SK-N-SH treated with all-trans-retinoic acid at 6 μM for 48 hours (cell line): Measurements from ENCODE around the gene PSORS1C2.

Experiments used
- ATAC-seq: fragments of 200-7000 bp; cut with Tn5 transposase; 3 replicates; pipeline ENCODE4 v1.9.1; 2020; ENCODE audit warnings: mild to moderate bottlenecking, moderate library complexity
- ARNTL ChIP-seq: fragments of 450-650 bp; formaldehyde crosslinking; IDR thresholded peaks from 2 replicates; pipeline ENCODE4 v1.5.0; 2020; ENCODE audit warnings: low read depth, mild to moderate bottlenecking, moderate library complexity, borderline replicate concordance
- BACH2 ChIP-seq: fragments of 250-450 bp; sonication (Bioruptor Pico); IDR thresholded peaks from 2 replicates; pipeline ENCODE4 v1.9.0; 2021; ENCODE audit warnings: mild to moderate bottlenecking, borderline replicate concordance
- CREB5 ChIP-seq: fragments of 250-450 bp; sonication (Bioruptor Pico); IDR thresholded peaks from 2 replicates; pipeline ENCODE4 v1.5.1; 2020; ENCODE audit warnings: low read depth, mild to moderate bottlenecking, moderate library complexity
- CSDC2 ChIP-seq: fragments of 250-450 bp; sonication (Bioruptor Pico); IDR thresholded peaks from 2 replicates; pipeline ENCODE4 v1.5.0; 2020; ENCODE audit warnings: mild to moderate bottlenecking, moderate library complexity
- CSRNP3 ChIP-seq: fragments of 250-450 bp; sonication (Bioruptor Pico); IDR thresholded peaks from 2 replicates; pipeline ENCODE4 v1.5.1; 2021; ENCODE audit warnings: mild to moderate bottlenecking, moderate library complexity
- ESRRG ChIP-seq: fragments of 250-450 bp; sonication (Bioruptor Pico); IDR thresholded peaks from 2 replicates; pipeline ENCODE4 v1.6.1; 2021; ENCODE audit warnings: mild to moderate bottlenecking
- GLIS3 ChIP-seq: fragments of 250-450 bp; sonication (Bioruptor Pico); IDR thresholded peaks from 2 replicates; pipeline ENCODE4 v1.5.0; 2020; ENCODE audit warnings: mild to moderate bottlenecking, moderate library complexity
- ISL1 ChIP-seq: fragments of 250-450 bp; sonication (Bioruptor Pico); IDR thresholded peaks from 2 replicates; pipeline ENCODE4 v2.1.2; 2022; ENCODE audit warnings: mild to moderate bottlenecking, moderate library complexity
- OSR1 ChIP-seq: fragments of 250-450 bp; sonication (Bioruptor Pico); IDR thresholded peaks from 2 replicates; pipeline ENCODE4 v1.8.0; 2022; ENCODE audit warnings: moderate library complexity, mild to moderate bottlenecking, inconsistent platforms
- PATZ1 ChIP-seq: fragments of 250-450 bp; sonication (Bioruptor Pico); IDR thresholded peaks from 2 replicates; pipeline ENCODE4 v1.8.0; 2020; ENCODE audit warnings: mild to moderate bottlenecking, moderate library complexity, borderline replicate concordance
- POU6F1 ChIP-seq: fragments of 250-450 bp; sonication (Bioruptor Pico); IDR thresholded peaks from 2 replicates; pipeline ENCODE4 v1.8.0; 2021; ENCODE audit warnings: low read depth, mild to moderate bottlenecking, moderate library complexity, borderline replicate concordance
- PPARA ChIP-seq: fragments of 250-450 bp; sonication (Bioruptor Pico); IDR thresholded peaks from 2 replicates; pipeline ENCODE4 v1.5.0; 2020; ENCODE audit warnings: mild to moderate bottlenecking, borderline replicate concordance
- RARB ChIP-seq: fragments of 250-450 bp; sonication (Bioruptor Pico); IDR thresholded peaks from 2 replicates; pipeline ENCODE4 v1.8.0; 2021; ENCODE audit warnings: mild to moderate bottlenecking, moderate library complexity
- SNAI2 ChIP-seq: fragments of 250-450 bp; sonication (Bioruptor Pico); IDR thresholded peaks from 2 replicates; pipeline ENCODE4 v1.5.0; 2020; ENCODE audit warnings: mild to moderate bottlenecking, moderate library complexity
- TOX ChIP-seq: fragments of 250-450 bp; sonication (Bioruptor Pico); IDR thresholded peaks from 2 replicates; pipeline ENCODE4 v1.8.0; 2021; ENCODE audit warnings: mild to moderate bottlenecking, moderate library complexity, borderline replicate concordance
- TSHZ2 ChIP-seq: fragments of 250-450 bp; sonication (Bioruptor Pico); IDR thresholded peaks from 2 replicates; pipeline ENCODE4 v1.5.0; 2020; ENCODE audit warnings: mild to moderate bottlenecking, moderate library complexity
- ZC3H10 ChIP-seq: fragments of 250-450 bp; sonication (Bioruptor Pico); IDR thresholded peaks from 2 replicates; pipeline ENCODE4 v1.5.1; 2021; ENCODE audit warnings: mild to moderate bottlenecking, moderate library complexity
- ZFP30 ChIP-seq: fragments of 450-650 bp; formaldehyde crosslinking; IDR thresholded peaks from 2 replicates; pipeline ENCODE4 v1.5.0; 2022; ENCODE audit warnings: mild to moderate bottlenecking, moderate library complexity
- ZNF565 ChIP-seq: fragments of 450-650 bp; formaldehyde crosslinking; conservative IDR thresholded peaks from 2 replicates; pipeline ENCODE4 v1.5.0; 2020; ENCODE audit warnings: low read depth, mild to moderate bottlenecking, moderate library complexity
- ZNF70 ChIP-seq: fragments of 450-650 bp; formaldehyde crosslinking; IDR thresholded peaks from 2 replicates; pipeline ENCODE4 v1.5.0; 2020; ENCODE audit warnings: mild to moderate bottlenecking, moderate library complexity

The PSORS1C2 gene

GRCh38 chr6:31115941-31116560 is 22.8 kb downstream of the PSORS1C2 start:
- no peak for TF ChIP-seq GLIS3 (CRISPR knock-in tag)
- no peak for TF ChIP-seq PPARA (CRISPR knock-in tag)
- TF ChIP-seq ZC3H10: no peak
- no peak for TF ChIP-seq SNAI2 (CRISPR knock-in tag)
- TF ChIP-seq POU6F1 (CRISPR knock-in tag): no peak
- no peak for TF ChIP-seq CSRNP3 (CRISPR knock-in tag)
- no peak for TF ChIP-seq OSR1
- no peak for TF ChIP-seq ESRRG (CRISPR knock-in tag)
- TF ChIP-seq ARNTL (CRISPR knock-in tag): no peak
- no peak for TF ChIP-seq PATZ1 (CRISPR knock-in tag)
- no peak for TF ChIP-seq ISL1 (CRISPR knock-in tag)
- no peak for TF ChIP-seq CSDC2 (CRISPR knock-in tag)
- TF ChIP-seq ZNF70 (CRISPR knock-in tag): no peak
- no peak for TF ChIP-seq BACH2 (CRISPR knock-in tag)
- TF ChIP-seq CREB5 (CRISPR knock-in tag): no peak
- TF ChIP-seq TSHZ2 (CRISPR knock-in tag): no peak
- TF ChIP-seq ZNF565 (CRISPR knock-in tag): no peak
- TF ChIP-seq TOX: no peak
- no peak for TF ChIP-seq ZFP30 (CRISPR knock-in tag)
- ATAC-seq: no peak

GRCh38 chr6:31114970-31115849 is 23.7 kb downstream of the PSORS1C2 start:
- TF ChIP-seq RARB (CRISPR knock-in tag) (no peak), POU6F1 (CRISPR knock-in tag) (no peak)
- ATAC-seq: peak; percentile 89
